Stimulated activated CD4-positive, alpha-beta T cell treated with anti-CD3 and anti-CD28 coated beads, Interleukin-4, amount 100 ng/mL, for 24 hours (primary cell): Measurements from ENCODE around the gene TCEANC.
"Not testable (repeated sequence)": the region's sequence is repeated elsewhere in the genome, so short reads cannot be mapped to it uniquely, and the experiment has no call there.

Experiments used
- DNase-seq: peaks from one replicate; pipeline ENCODE4 v3.0.0-alpha.2; 2020

The TCEANC gene, protein sequence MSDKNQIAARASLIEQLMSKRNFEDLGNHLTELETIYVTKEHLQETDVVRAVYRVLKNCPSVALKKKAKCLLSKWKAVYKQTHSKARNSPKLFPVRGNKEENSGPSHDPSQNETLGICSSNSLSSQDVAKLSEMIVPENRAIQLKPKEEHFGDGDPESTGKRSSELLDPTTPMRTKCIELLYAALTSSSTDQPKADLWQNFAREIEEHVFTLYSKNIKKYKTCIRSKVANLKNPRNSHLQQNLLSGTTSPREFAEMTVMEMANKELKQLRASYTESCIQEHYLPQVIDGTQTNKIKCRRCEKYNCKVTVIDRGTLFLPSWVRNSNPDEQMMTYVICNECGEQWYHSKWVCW

DNA sequence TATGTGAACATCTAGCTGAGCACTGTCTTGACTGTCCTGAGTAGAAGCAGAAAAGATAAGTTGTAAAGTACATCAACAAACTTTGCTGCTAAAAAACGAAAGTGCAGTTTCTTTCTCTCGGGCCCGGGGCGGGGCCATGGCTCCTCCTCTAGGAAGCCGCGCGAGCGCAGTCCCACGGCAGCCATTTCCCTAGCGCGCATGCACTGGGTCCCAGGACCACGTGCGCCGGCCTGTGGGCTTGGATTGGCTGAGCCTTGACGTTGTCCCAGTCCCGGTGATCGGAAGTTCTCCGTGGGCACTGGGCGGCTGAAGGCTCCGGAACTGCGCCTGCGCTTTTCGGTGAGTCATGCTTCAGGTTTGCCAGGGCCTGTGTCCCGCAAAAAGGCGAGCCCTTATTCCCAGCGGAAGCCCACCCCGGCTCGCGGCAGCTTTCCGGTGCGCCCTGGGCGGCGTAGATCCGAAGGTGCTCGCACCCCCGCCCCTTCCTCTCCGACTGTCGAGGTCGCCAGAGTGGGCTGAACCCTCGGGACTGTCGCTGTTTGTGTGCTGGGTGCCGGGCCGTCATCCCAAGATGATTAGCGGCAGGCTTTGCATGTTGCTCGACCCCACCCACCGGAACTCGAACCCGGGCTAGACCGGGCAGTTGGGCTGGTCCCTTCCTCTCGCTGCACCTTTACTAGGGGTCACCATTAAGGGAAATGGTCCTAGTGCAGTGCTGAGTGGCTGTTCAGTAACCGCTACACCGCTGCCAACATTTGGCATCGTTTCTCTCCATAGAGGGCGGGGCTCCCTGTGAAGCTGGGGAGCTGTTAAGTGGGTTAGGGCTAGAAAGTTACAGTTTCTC, at the start of gene TCEANC:
TCEANC (plus strand) TSS at position 292 of the 844 bp plus-strand sequence. CDS start 9,368 bp downstream, outside the sequence.
- peak; percentile 92 for DNase-seq

DNA sequence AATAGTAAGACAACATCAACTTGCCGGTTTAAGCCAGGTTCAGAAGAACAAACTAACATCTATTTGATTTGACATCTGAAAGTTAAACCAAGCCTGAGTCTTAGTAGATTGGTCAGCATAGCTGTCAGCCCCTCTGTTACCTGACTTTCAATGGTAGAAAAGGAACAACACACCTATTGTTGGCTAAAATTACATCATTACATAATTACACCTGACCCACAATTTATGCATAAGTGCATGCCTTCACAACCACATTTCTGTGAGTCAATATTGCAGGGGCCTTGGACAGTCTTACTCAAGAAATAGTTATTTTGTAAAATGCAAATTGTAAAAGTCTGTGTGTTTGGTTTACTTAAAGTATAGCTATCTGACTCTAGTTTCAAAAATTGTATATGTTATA, 47.3 kb upstream of the TCEANC start:
- no peak for DNase-seq

DNA sequence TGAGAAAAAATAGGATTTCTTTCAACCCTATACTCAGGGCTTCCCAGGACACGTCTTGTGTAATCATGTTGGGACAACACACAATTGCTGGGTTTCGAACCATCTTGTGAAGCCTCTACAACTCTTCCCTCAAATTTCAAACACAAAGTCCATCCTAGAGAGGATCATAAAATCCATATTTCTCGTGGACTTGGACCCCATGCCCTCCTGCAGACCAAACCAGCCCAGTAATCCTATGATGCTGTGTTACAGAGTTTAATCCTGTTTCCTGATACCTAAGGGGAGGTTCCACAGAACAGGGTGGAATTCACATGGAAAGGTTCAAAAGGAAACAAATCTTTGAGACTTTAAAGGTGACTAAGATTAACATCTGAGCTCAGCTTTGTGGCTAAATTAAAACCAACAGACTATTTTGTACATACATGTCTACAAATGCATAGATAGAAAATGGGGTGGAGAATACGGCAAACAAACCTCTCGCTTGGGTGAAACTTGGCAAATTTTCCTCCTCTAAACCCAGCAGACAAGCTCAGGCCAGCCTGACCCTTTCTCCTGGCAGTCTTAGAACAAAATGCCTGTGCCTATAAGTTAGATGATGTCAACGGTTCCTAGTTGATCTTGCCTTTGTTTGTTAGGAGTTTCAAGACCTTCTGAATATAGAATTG, 45.5 kb upstream of the TCEANC start:
- DNase-seq, result no peak

DNA sequence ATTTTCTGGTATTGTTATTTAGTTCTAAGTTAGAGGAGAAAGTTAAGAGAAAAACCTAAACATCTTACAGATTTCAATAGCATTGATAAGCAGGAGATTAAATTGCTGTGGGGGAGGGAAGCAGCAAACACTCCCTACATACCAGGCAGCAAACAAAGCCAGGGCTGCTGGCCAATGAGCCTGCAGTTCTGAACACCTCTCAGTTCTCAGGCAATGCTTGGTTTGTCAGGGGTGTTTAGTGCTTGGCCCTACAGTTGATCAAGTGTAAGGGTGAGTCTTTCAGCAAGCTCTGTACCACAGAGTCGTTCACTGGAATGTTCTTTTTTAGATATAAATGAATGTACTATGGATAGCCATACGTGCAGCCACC, 45.0 kb upstream of the TCEANC start:
- DNase-seq, result no peak

DNA sequence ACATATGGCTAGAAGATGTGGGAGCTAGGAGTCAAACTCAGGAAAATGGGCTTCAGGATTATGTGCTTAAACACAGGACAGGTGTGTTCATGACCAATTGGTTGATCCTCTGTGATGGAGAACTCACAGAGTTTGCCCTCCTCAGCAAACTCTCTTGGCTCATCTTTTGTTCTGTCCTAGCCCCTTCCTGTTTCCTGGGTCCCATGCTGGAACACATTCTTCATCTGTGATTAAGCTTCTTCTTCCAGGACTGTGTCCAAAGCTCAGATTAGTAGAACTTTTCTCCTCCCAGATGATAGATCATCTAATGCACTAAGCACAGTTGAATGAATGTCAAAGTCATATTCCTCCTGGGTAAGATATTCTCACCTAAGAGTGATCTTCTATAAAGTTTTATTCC, 38.8 kb upstream of the TCEANC start:
- no peak for DNase-seq

GRCh38 chrX:13620207-13620606, 32.7 kb upstream of the TCEANC start:
- no peak for DNase-seq

GRCh38 chrX:13622401-13622964, 30.5 kb upstream of the TCEANC start:
- no peak for DNase-seq

- DNase-seq, result no peak
Measured at GRCh38 chrX:13627306-13627705, 25.6 kb upstream of the TCEANC start.

DNA sequence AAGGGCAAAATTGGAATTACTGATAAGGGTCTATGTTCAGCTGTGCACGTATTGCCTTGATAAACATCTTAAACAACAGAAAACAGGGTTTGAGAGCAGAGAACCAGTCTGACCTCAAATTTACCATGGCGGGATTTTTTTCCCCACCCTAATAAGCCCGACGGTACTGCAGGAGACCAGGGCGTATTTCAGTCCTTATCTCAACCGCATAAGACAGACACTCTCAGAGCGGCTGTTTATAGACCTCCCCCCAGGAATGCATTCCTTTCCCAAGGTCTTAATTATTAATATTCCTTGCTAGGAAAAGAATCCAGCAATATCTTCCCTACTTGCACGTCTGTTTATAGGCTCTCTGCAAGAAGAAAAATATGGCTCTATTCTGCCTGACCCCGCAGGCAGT, 15.7 kb upstream of the TCEANC start:
- DNase-seq, result not testable (repeated sequence)

- DNase-seq, result no peak
Measured at GRCh38 chrX:13638021-13638420, 14.9 kb upstream of the TCEANC start.

GRCh38 chrX:13638826-13639225, 14.1 kb upstream of the TCEANC start:
- no peak for DNase-seq

DNA sequence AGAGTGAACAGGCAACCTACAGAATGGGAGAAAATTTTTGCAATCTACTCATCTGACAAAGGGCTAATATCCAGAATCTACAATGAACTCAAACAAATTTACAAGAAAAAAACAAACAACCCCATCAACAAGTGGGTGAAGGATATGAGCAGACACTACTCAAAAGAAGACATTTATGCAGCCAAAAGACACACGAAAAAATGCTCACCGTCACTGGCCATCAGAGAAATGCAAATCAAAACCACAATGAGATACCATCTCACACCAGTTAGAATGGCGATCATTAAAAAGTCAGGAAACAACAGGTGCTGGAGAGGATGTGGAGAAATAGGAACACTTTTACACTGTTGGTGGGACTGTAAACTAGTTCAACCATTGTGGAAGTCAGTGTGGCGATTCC, 11.3 kb upstream of the TCEANC start:
- DNase-seq, result not testable (repeated sequence)

GRCh38 chrX:13645464-13646153, 7.3 kb upstream of the TCEANC start:
- DNase-seq, result no peak

- peak; percentile 36 for DNase-seq
Measured at GRCh38 chrX:13646154-13646549, 6.8 kb upstream of the TCEANC start.

- DNase-seq, result peak; percentile 71
Measured at GRCh38 chrX:13647709-13648212, 5.2 kb upstream of the TCEANC start.

GRCh38 chrX:13648336-13648735, 4.6 kb upstream of the TCEANC start:
- not testable (repeated sequence) for DNase-seq

DNA sequence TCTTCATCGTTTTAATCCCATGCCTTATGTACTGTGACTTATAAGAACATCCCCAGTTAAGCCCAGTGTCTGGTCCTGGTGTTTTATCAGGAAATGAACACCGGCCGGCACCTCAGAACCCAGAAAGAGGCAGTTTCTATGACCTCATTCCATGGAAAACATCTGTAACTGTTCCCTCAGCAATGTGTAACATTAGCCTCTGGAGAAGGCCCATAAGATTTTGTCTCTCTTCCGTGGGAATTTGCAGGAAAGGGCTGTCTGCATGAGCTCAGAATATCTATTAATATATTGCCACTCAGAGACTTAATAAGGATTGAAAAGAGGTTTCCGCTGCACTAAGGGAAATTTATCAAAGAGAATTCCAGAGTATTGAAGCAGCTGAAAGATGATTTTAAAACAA, 3.1 kb upstream of the TCEANC start:
- DNase-seq, result no peak

- no peak for DNase-seq
Measured at GRCh38 chrX:13650318-13650717, 2.6 kb upstream of the TCEANC start.

GRCh38 chrX:13651150-13651549, 1.8 kb upstream of the TCEANC start:
- no peak for DNase-seq

DNA sequence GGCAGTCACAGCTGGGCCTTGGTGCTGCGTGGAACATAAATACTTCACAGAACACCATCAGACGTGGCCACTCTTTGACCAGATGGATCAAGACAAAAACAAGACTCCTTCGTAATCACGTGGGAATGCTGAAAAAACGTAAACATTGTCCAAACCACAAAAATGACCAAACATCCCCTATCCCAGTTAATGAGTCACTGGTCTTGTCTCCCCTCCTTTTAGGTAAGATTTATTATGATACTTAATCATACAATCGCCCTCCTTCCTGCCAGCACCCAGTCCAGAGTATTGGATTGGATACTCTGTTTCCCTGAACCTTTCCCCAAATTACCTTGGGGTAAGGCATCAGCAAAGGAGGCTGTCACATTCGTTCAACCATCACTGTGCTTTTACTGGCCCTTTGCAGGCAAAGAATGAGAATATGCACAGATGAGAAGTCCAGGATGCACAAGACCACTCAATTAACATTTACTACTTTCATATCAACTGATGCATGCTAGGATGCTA, 601 bp upstream of the TCEANC start:
- DNase-seq, result no peak

DNA sequence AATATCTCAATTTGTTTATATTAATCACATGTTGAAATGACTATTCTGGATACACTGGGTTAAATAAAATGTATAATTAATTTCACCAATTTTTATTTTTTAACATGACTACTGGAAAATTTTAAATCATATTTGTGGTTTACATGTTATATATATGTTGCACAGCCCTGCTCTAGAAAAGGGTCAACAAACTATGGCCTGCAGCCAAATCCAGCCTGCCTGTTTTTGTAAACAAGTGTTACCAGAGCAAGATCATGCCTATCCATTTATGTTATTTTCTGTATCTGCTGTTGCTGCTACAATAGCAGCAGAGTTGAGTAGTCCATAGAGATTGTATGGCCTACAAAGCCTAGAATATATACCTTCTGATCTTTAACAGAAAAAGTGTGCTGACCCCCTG, 1.2 kb downstream of the TCEANC start:
- DNase-seq, result no peak

GRCh38 chrX:13655674-13656073, 2.7 kb downstream of the TCEANC start:
- DNase-seq, result no peak
